NCI-H460 (cell line): ENCODE data around the gene ADCY1. TPM values are rescaled to one million over a fixed set of nuclear protein-coding genes. Genes with fewer than 3 reads are reported as not detected.

Experiments used
- DNase-seq: peaks from one replicate; pipeline ENCODE4 v3.0.0-alpha.2; 2016; ENCODE audit warnings: low read depth; ENCODE audit errors: extremely low read depth
- total RNA-seq: library from RNA; depleted of rRNA; stranded (reverse); fragments of >200 nt; shearing (Covaris generic); gene quantifications from 2 replicates; pipeline ENCODE4 v1.2.3, GENCODE V29; 2014

Gene ADCY1
- total RNA-seq, 1 experiment from 2014 or later = 2.3 TPM

GRCh38 chr7:45708046-45708950, 134.1 kb downstream of the ADCY1 start:
- DNase-seq = no peak

GRCh38 chr7:45709168-45710042, 135.2 kb downstream of the ADCY1 start:
- no peak for DNase-seq

GRCh38 chr7:45710271-45711160, 136.3 kb downstream of the ADCY1 start:
- DNase-seq = no peak

GRCh38 chr7:45711161-45711490, 137.0 kb downstream of the ADCY1 start:
- DNase-seq = no peak

- no peak for DNase-seq
These were observed 138.0 kb downstream of the ADCY1 start for GRCh38 chr7:45712057-45712689.

- no peak for DNase-seq
These were observed 138.9 kb downstream of the ADCY1 start for GRCh38 chr7:45712872-45713668.

GRCh38 chr7:45713669-45714520, 139.7 kb downstream of the ADCY1 start:
- no peak for DNase-seq

- DNase-seq = no peak
These were observed 140.3 kb downstream of the ADCY1 start for GRCh38 chr7:45714521-45714820.

- DNase-seq = no peak
These were observed 141.5 kb downstream of the ADCY1 start for GRCh38 chr7:45715471-45716352.

- DNase-seq = no peak
These were observed 142.4 kb downstream of the ADCY1 start for GRCh38 chr7:45716380-45717203.

GRCh38 chr7:45717537-45718235, 143.5 kb downstream of the ADCY1 start:
- DNase-seq = no peak

- DNase-seq = no peak
These were observed 144.5 kb downstream of the ADCY1 start for GRCh38 chr7:45718464-45719330.

GRCh38 chr7:45720989-45721388, 146.8 kb downstream of the ADCY1 start:
- no peak for DNase-seq

- DNase-seq = no peak
These were observed 147.8 kb downstream of the ADCY1 start for GRCh38 chr7:45721686-45722598.
